ENCODE results near the gene MOCS3.
"Not testable (repeated sequence)": the region's sequence is repeated elsewhere in the genome, so short reads cannot be mapped to it uniquely, and the experiment has no call there.

MOCS3 gene

DNA sequence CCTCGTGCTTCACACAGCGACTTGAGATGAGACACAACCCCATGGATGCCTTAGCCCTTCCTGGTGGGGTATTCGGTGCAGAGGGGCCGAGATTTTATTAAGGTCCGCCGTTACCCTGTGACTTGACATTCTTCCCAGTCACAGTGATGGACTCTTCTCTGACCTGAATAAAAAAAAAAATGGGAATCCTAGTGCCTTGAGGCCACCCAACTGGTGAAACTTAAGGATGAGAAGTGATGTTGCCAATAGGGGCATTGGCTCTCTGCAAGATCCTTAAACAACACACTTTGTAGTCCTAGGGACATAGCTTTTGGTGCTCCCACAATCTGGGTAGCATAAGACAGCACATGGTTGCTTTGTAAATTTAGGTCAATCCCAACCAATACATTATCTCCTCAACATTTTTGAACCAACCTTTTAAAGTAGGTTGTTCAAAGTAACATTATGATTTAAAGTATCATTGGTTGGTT, 26.6 kb upstream of the MOCS3 start:
- no peak for DNase-seq

DNA sequence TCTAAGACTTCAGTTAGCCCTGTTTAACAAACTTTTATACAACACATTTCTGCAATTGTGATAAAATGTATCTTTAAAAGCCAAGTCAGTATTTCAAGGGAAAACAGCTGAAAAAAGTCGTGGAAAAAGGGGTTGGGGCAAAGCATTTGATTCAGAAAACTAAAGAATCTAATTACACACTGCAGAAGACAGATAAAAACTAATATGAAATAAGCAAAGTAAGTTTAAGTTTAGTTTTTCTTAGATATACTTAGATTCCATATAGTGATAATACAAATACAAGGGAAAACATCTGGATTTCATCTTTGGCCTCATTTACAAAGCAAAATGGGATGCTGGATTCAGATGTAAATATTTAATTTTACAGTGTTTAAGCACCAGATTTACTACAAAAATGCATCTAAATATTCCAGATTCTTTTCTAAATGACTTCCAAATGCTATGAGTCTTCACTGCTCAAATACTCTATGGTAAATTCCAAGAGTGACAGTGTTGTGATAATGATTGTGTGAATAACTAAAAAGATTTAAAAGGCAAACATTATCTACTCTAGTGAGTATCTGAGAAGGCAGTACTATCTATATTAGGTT, 25.8 kb upstream of the MOCS3 start:
- DNase-seq: no peak

- DNase-seq: no peak
These were observed 25.0 kb upstream of the MOCS3 start for GRCh38 chr20:50933589-50933988.

- no peak for DNase-seq
These were observed 15.5 kb upstream of the MOCS3 start for GRCh38 chr20:50943069-50943468.

- no peak for DNase-seq
These were observed 10.4 kb upstream of the MOCS3 start for GRCh38 chr20:50948132-50948785.

DNA sequence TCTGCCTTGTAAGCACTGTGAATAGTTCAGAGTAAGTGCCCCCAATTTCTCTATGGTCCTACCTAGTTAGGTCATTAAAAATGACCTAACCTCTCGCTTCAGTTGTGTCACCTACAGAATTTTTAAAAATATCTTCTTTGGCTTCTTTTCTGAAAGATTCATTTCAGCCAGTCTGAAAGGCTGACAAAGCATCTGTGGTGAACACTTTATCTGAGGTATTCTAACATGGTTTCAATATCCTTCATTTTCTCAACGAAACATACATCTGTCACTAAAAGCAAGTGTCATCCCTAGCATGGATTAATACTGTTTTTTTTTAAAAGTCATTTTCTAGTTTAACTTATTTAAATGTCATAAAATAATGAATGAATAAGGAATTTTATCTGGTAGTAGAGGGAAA, 5.4 kb upstream of the MOCS3 start:
- no peak for DNase-seq

DNA sequence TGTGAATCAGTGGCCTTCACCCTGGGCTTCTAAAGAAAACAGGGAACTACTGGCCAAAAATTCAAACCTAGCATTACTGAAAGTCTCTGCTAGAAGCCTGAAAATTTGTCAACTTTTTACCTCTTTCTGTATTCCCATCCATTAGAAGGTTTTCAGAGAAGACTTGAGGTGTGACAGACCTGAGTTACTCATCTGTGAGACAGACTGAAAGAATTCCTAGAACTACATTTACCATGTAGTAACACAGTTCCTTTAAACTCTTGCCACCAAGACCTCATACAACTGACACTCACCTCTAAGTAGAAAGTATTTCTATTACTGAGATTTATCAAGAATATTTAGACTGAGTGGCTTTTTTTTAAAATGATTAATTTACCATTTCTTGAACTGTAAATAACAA, 4.8 kb upstream of the MOCS3 start:
- DNase-seq: no peak

- DNase-seq: no peak
These were observed 1.3 kb upstream of the MOCS3 start for GRCh38 chr20:50957276-50957675.

GRCh38 chr20:50957798-50958614, 612 bp upstream of the MOCS3 start, which contains the start of gene DPM1:
Gene DPM1, minus strand, starts transcription at chr20:50958532. Its CDS starts 9 bp downstream, at chr20:50958523.
- peak; percentile 88 to 90 for DNase-seq

DNA sequence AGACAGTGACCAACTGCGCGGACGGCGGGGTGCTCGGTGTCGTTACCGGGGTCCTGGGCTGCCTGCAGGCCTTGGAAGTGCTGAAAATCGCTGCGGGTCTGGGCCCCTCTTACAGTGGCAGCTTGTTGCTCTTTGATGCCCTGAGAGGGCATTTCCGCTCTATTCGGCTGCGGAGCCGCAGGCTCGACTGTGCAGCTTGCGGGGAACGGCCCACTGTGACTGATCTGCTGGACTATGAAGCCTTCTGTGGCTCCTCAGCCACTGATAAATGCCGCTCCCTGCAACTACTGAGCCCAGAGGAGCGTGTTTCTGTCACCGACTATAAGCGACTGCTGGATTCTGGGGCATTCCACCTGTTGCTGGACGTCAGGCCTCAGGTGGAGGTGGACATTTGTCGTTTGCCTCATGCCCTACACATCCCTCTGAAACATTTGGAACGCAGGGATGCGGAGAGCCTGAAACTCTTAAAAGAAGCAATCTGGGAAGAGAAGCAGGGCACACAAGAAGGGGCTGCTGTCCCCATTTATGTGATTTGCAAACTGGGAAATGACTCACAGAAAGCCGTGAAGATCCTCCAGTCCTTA, 1.0 kb downstream of the MOCS3 start:
- no peak for DNase-seq

GRCh38 chr20:50967586-50967985, 9.0 kb downstream of the MOCS3 start:
- no peak for DNase-seq

- DNase-seq: no peak
These were observed 9.7 kb downstream of the MOCS3 start for GRCh38 chr20:50968289-50968688.

GRCh38 chr20:50969435-50969834, 10.8 kb downstream of the MOCS3 start:
- DNase-seq: no peak

- DNase-seq: no peak
These were observed 11.3 kb downstream of the MOCS3 start for GRCh38 chr20:50969912-50970311.

DNA sequence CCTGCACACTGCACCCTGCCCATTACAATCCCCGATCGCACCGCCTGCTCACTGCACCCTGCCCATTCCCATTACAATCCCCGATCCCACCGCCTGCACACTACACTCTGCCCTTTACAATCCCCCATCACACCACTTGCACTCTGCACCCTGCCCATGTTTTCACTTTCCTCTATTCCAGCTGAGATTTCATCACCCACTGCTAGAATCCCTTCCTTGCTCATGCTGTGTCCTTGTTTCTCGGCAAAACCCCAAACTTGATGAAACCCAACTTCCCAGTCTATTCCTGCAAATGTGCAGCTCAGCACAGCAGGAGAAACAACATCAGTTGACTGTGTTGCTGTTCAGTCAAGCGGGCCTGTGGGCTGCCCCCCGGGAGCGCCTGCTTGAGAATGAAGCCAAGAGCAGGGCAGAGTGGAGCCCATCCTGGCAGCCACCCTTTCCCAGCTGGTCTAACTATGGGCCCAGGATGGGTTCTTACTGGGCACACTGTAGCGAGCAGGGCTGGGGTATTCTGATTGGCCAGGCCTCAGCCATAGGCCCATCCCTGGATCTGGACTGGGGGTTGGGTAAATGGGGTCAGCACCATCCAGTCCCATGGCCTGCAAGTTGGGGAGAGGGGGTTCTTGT, 17.2 kb downstream of the MOCS3 start:
- DNase-seq: no peak

DNA sequence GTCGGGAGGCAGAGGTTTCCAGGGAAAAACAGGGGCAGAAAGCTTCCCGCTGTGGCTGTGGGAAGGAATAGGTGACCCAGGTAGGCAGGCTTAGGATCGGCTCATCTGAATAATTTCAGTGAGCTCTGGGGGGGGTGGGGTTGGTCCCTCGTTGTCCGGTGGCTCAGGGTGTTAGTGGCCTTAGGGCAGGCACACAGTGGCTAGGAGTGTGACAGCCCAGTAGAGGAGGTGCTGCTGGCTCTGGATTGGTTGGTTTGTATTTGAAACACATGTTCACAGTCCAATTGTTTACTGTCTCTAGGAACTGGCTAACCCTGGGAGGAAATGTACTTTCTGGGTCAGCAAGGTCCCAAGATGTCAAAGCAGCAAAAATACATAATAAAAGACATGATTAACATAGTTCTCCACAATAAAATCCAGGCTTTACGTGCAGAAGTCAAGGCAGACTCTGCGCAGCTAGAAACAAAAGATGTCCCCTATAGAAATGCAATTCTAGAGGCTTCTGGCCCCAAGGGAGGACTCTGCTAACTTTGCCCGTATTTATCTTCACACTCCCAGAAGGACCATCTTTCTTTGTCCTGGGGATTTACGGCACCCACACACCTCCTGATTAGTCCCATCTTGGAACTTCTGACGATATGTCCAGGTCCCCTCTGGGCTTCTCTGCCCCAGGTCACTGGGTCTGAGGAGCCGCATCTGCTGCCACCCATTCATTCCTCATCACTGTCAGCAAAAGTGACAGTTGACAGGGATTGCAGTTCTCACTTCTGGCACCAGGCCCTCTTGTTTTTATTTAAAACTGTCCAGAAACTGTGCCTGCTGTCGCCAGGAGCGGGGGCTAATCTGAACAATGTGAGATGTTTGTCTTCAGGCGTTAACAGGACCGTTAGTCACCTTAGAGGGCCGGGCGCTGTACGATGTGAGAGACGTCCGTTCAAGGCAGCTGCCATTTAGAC, 18.7 kb downstream of the MOCS3 start:
- no peak for DNase-seq

GRCh38 chr20:50978533-50978932, 19.9 kb downstream of the MOCS3 start:
- DNase-seq: not testable (repeated sequence)

DNA sequence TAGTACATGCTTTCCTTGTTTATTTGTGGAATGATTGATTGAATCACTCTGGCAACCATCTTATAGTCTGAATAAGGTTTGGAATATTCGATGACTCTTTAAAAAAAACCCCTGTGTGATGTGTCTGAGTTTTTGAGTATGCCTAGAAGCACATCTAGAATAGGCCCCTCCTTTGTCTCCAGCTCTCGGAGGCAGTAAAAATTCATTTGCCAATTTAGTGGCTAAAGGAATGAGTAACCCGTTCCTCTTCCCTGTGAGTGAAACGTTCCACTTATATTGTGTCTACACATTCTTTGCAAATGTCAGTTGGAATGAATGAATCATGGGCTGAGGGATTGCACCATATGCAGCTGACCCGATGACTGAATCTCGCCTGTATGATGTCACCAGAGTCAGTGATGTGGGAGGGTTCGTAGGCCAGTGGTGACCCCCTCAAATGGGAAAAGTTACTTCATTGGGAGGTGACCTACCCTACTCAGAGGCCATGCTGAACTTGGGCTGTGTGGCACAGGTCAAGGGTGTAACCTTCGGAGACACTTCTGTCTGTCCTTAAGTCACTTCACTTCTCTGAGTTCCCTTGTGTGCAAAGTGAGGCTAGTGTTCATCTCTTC, 21.6 kb downstream of the MOCS3 start:
- peak; percentile 38 to 47 for DNase-seq

- DNase-seq: peak; percentile 76 to 79
These were observed 22.5 kb downstream of the MOCS3 start for GRCh38 chr20:50980851-50981713.

GRCh38 chr20:50981714-50982048, 23.1 kb downstream of the MOCS3 start:
- DNase-seq: no peak

Measured in stimulated activated CD4-positive, alpha-beta T cell treated with anti-CD3 and anti-CD28 coated beads, Interleukin-2, amount 100 ng/mL, for 24 hours (primary cell).